ENCODE results near the gene SHKBP1. TPM values are rescaled to one million over a fixed set of nuclear protein-coding genes. Genes with fewer than 3 reads are reported as not detected.
A peak's percentile ranks its signal among the peaks of the same experiment; 100 is the strongest.
"Not testable (repeated sequence)": the region's sequence is repeated elsewhere in the genome, so short reads cannot be mapped to it uniquely, and the experiment has no call there.

SHKBP1 gene
- total RNA-seq, 1 donor from 2014 or later, result 14.8 TPM

GRCh38 chr19:40543029-40543597, 33.6 kb upstream of the SHKBP1 start:
- H3K27ac ChIP-seq (replicated peaks), result no peak overlapping the region
- intact Hi-C loops (cut with micrococcal nuclease), result no loop called here
- no peaks in the 10 kb centered on the region for H3K36me3 ChIP-seq
- no peak for DNase-seq
- peaks cover 19% of the 10 kb centered on the region for H3K4me1 ChIP-seq
- no peak overlapping the region for H3K4me3 ChIP-seq
- TF ChIP-seq CTCF (IDR thresholded peaks at IDR 0.05; ENCODE audit: borderline replicate concordance), result no peak
- no peaks in the 10 kb centered on the region for H3K9me3 ChIP-seq (replicated peaks)
- H3K27me3 ChIP-seq (ENCODE audit: low read depth), result peaks cover under 1% of the 10 kb centered on the region

GRCh38 chr19:40546153-40546841, 30.4 kb upstream of the SHKBP1 start:
- H3K27me3 ChIP-seq (ENCODE audit: low read depth), result peaks cover 30% of the 10 kb centered on the region
- peaks cover 15% of the 10 kb centered on the region for H3K4me1 ChIP-seq
- H3K9me3 ChIP-seq (replicated peaks); H3K27ac ChIP-seq (replicated peaks); H3K4me3 ChIP-seq; intact Hi-C loops (cut with micrococcal nuclease); DNase-seq; H3K36me3 ChIP-seq: not testable (repeated sequence)

- H3K27ac ChIP-seq (replicated peaks); H3K4me1 ChIP-seq; DNase-seq; intact Hi-C loops (cut with micrococcal nuclease); H3K4me3 ChIP-seq; H3K36me3 ChIP-seq; H3K9me3 ChIP-seq (replicated peaks): not testable (repeated sequence)
- H3K27me3 ChIP-seq (ENCODE audit: low read depth), result peaks cover 36% of the 10 kb centered on the region
Measured at GRCh38 chr19:40547190-40547589, 29.5 kb upstream of the SHKBP1 start.

GRCh38 chr19:40547836-40548235, 28.8 kb upstream of the SHKBP1 start:
- DNase-seq, result no peak
- Histone ChIP-seq H3K9me3 (replicated peaks) (no peaks in the 10 kb centered on the region), H3K36me3 (no peaks in the 10 kb centered on the region), H3K27ac (replicated peaks) (no peak overlapping the region), H3K4me3 (no peak overlapping the region), H3K27me3 (ENCODE audit: low read depth) (peaks cover 42% of the 10 kb centered on the region), H3K4me1 (peaks cover 3% of the 10 kb centered on the region)
- intact Hi-C loops (cut with micrococcal nuclease), result no loop called here
- TF ChIP-seq CTCF (IDR thresholded peaks at IDR 0.05; ENCODE audit: borderline replicate concordance), result no peak

- TF ChIP-seq CTCF (IDR thresholded peaks at IDR 0.05; ENCODE audit: borderline replicate concordance), result peak; percentile 56
- intact Hi-C loops (cut with micrococcal nuclease), result no loop called here
- no peaks in the 10 kb centered on the region for H3K4me1 ChIP-seq
- peaks cover 55% of the 10 kb centered on the region for H3K27me3 ChIP-seq (ENCODE audit: low read depth)
- peak; percentile 50 for DNase-seq
- H3K36me3 ChIP-seq, result no peaks in the 10 kb centered on the region
- H3K27ac ChIP-seq (replicated peaks), result no peak overlapping the region
- H3K9me3 ChIP-seq (replicated peaks), result no peaks in the 10 kb centered on the region
- peak overlapping the region; percentile 23 for H3K4me3 ChIP-seq
Measured at GRCh38 chr19:40549007-40549708, 27.5 kb upstream of the SHKBP1 start.

- no peak for DNase-seq
- H3K9me3 ChIP-seq (replicated peaks), result no peaks in the 10 kb centered on the region
- TF ChIP-seq CTCF (IDR thresholded peaks at IDR 0.05; ENCODE audit: borderline replicate concordance), result no peak
- intact Hi-C loops (cut with micrococcal nuclease), result no loop called here
- H3K4me3 ChIP-seq, result no peak overlapping the region
- H3K4me1 ChIP-seq, result no peaks in the 10 kb centered on the region
- H3K27ac ChIP-seq (replicated peaks), result no peak overlapping the region
- no peaks in the 10 kb centered on the region for H3K36me3 ChIP-seq
- H3K27me3 ChIP-seq (ENCODE audit: low read depth), result peaks cover 65% of the 10 kb centered on the region
Measured at GRCh38 chr19:40550951-40551350, 25.7 kb upstream of the SHKBP1 start.
